Smooth muscle cell (in vitro differentiated cells): ENCODE data around the gene ATP5PB. TPM values are rescaled to one million over a fixed set of nuclear protein-coding genes. Genes with fewer than 3 reads are reported as not detected.

Source experiments
- DNase-seq: peaks from one replicate; lab custom pipeline; 2025; ENCODE audit not compliant: unreplicated experiment; lab: John Stamatoyannopoulos, UW
- H2AFZ ChIP-seq: fragments of 200-600 bp; sonication (generic); 2 replicates; pipeline ENCODE4 v1.6.0; 2016; ENCODE audit warnings: antibody characterized with exemption, low read depth, mild to moderate bottlenecking
- H3F3A ChIP-seq: fragments of 200-600 bp; sonication (generic); 2 replicates; pipeline ENCODE4 v1.6.0; 2017; ENCODE audit warnings: antibody characterized with exemption, low read depth
- H3K27ac ChIP-seq: fragments of 200-600 bp; sonication (generic); 2 replicates; pipeline ENCODE4 v1.5.1; 2016; ENCODE audit warnings: low read depth, mild to moderate bottlenecking
- H3K27me3 ChIP-seq: fragments of 200-600 bp; sonication (generic); 2 replicates; pipeline ENCODE4 v1.6.1; 2016; ENCODE audit warnings: low read depth, mild to moderate bottlenecking
- H3K36me3 ChIP-seq: fragments of 200-600 bp; sonication (generic); 2 replicates; pipeline ENCODE4 v1.5.1; 2016; ENCODE audit warnings: low read depth
- H3K4me1 ChIP-seq: fragments of 200-600 bp; sonication (generic); 2 replicates; pipeline ENCODE4 v1.5.1; 2016; ENCODE audit warnings: low read depth
- H3K4me2 ChIP-seq: fragments of 200-600 bp; sonication (generic); 2 replicates; pipeline ENCODE4 v1.6.0; 2016; ENCODE audit warnings: mild to moderate bottlenecking
- H3K4me3 ChIP-seq: fragments of 200-600 bp; sonication (generic); 2 replicates; pipeline ENCODE4 v1.5.1; 2016; ENCODE audit warnings: mild to moderate bottlenecking
- H3K79me2 ChIP-seq: fragments of 200-600 bp; sonication (generic); 2 replicates; pipeline ENCODE4 v1.6.0; 2016; ENCODE audit warnings: low read depth, mild to moderate bottlenecking
- H3K9ac ChIP-seq: fragments of 200-600 bp; sonication (generic); 2 replicates; pipeline ENCODE4 v1.6.0; 2016; ENCODE audit warnings: low read depth
- H3K9me3 ChIP-seq: fragments of 200-600 bp; sonication (generic); replicated peaks from 2 replicates; pipeline ENCODE4 v1.5.1; 2016; ENCODE audit warnings: low read depth
- H4K20me1 ChIP-seq: fragments of 200-600 bp; sonication (generic); 2 replicates; pipeline ENCODE4 v1.6.0; 2016; ENCODE audit warnings: low read depth
- WGBS: methylation state at CpG from one replicate; pipeline ENCODE4 v1.1.7; 2016; ENCODE audit warnings: low lambda C conversion rate; 5-methylcytosine and 5-hydroxymethylcytosine counted together
- polyA plus RNA-seq: library from polyadenylated mRNA; unstranded; fragments of >200 nt; fragmentation: Nextera tagmentation; extraction: Ambion mirVana; gene quantifications from 2 replicates; pipeline ENCODE4 v1.2.1, GENCODE V29; 2016
- total RNA-seq: library from RNA; depleted of rRNA; stranded (reverse); fragments of >200 nt; gene quantifications from 2 replicates; pipeline ENCODE4 v1.2.3, GENCODE V29; 2014
- TF ChIP-seq, protein P1 (sequence below): fragments of 200-600 bp; sonication (generic); IDR thresholded peaks from 2 replicates; pipeline ENCODE4 v1.5.1; 2017; ENCODE audit warnings: borderline replicate concordance, mild to moderate bottlenecking, antibody characterized with exemption; ENCODE audit not compliant: insufficient read depth, poor library complexity, severe bottlenecking

Gene ATP5PB
- total and polyA plus RNA-seq, 2 experiments from 2014 or later = 272 to 289 TPM

DNA sequence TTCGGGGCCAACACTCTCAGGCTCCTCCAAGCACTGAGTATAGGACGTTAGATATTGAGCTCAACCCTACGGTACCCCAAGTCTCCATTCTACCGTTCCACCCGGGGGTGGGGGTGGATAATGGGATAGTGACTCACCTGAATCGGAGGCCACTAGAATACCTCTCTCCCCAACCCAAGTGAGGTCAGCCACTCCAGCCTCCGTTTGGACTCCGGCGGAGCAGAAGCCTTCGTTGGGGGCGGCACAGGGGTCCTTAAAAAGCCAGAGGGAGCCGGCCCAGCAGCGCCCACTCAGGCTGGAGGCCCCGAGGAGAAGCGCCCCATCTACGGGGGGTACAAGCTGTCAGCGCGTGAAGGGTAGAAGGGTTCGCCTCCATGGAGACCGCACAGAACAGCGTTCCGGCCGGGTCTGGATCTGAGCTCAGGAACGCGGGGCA, 764 bp upstream of the ATP5PB start:
- Histone ChIP-seq H3F3A (peaks cover 4% of the 10 kb centered on the region), H4K20me1 (peaks cover 4% of the 10 kb centered on the region), H3K4me3 (peak overlapping the region; percentile 71), H3K27ac (peak overlapping the region; percentile 67), H3K9me3 (no peaks in the 10 kb centered on the region), H2AFZ (peak overlapping the region; percentile 81), H3K4me1 (peaks cover 35% of the 10 kb centered on the region), H3K79me2 (peaks cover 50% of the 10 kb centered on the region), H3K4me2 (peak overlapping the region; percentile 98), H3K9ac (peak overlapping the region; percentile 93), H3K27me3 (no peaks in the 10 kb centered on the region), H3K36me3 (no peaks in the 10 kb centered on the region)
- WGBS = under 1% methylated on average over 16 of the region's 25 CpGs
- TF ChIP-seq, protein P1, sequence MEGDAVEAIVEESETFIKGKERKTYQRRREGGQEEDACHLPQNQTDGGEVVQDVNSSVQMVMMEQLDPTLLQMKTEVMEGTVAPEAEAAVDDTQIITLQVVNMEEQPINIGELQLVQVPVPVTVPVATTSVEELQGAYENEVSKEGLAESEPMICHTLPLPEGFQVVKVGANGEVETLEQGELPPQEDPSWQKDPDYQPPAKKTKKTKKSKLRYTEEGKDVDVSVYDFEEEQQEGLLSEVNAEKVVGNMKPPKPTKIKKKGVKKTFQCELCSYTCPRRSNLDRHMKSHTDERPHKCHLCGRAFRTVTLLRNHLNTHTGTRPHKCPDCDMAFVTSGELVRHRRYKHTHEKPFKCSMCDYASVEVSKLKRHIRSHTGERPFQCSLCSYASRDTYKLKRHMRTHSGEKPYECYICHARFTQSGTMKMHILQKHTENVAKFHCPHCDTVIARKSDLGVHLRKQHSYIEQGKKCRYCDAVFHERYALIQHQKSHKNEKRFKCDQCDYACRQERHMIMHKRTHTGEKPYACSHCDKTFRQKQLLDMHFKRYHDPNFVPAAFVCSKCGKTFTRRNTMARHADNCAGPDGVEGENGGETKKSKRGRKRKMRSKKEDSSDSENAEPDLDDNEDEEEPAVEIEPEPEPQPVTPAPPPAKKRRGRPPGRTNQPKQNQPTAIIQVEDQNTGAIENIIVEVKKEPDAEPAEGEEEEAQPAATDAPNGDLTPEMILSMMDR = no peak
- no peak for DNase-seq

DNA sequence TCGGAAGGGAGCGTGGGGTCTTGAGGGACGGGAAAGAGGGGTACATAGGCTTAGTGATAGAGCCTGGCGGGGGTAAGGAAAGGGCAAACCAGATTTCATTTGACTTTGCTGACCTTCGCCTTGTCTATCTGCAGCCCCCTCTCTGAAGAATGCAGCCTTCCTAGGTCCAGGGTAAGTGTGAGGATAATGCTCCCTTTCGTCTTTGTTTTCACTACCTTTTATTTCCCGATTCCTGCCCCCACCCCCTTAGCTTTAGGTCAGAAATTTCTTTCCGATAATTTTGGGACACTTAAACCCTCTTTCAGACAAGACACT, 396 bp downstream of the ATP5PB start:
- Histone ChIP-seq H4K20me1 (peaks cover 16% of the 10 kb centered on the region), H2AFZ (peak overlapping the region; percentile 86), H3K9ac (peak overlapping the region; percentile 97), H3K4me2 (peak overlapping the region; percentile 99), H3K9me3 (no peaks in the 10 kb centered on the region), H3K27me3 (no peaks in the 10 kb centered on the region), H3F3A (peaks cover 4% of the 10 kb centered on the region), H3K27ac (peak overlapping the region; percentile 84), H3K79me2 (peaks cover 56% of the 10 kb centered on the region), H3K4me1 (peaks cover 35% of the 10 kb centered on the region), H3K4me3 (peak overlapping the region; percentile 71), H3K36me3 (no peaks in the 10 kb centered on the region)
- WGBS = 3% methylated on average over 8 of the region's 8 CpGs
- TF ChIP-seq, protein P1 = no peak
- no peak for DNase-seq

DNA sequence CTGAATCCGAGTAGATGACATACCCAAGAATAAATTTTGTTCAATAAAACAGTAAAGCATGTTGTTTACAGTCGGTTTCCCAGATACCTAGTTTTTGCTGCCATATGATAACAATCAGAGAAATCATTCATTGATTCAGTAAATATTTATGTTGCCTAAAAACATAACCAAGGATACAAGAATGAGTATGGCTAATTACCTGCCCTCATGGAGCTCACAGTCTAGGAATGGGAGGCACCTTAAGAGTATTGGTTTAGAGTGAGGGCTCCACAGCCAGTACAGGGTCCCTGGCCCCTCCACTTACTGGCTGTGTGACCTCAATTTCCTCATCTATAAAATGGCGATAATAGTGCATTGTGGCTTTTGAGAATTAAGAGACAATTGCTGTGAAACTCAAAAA, 921 bp downstream of the ATP5PB start:
- WGBS = 64% methylated on average over 3 of the region's 3 CpGs
- no peaks in the 10 kb centered on the region for H3K9me3 ChIP-seq
- TF ChIP-seq, protein P1 = no peak
- H3K9ac ChIP-seq = peak overlapping the region; percentile 97
- no peaks in the 10 kb centered on the region for H3K27me3 ChIP-seq
- DNase-seq = no peak
- H3K4me3 ChIP-seq = peak overlapping the region; percentile 71
- H2AFZ ChIP-seq = peak overlapping the region; percentile 86
- H3K79me2 ChIP-seq = peaks cover 57% of the 10 kb centered on the region
- peaks cover 4% of the 10 kb centered on the region for H3F3A ChIP-seq
- H3K4me2 ChIP-seq = peak overlapping the region; percentile 99
- H4K20me1 ChIP-seq = peaks cover 21% of the 10 kb centered on the region
- peaks cover 35% of the 10 kb centered on the region for H3K4me1 ChIP-seq
- peak overlapping the region; percentile 84 for H3K27ac ChIP-seq
- no peaks in the 10 kb centered on the region for H3K36me3 ChIP-seq

DNA sequence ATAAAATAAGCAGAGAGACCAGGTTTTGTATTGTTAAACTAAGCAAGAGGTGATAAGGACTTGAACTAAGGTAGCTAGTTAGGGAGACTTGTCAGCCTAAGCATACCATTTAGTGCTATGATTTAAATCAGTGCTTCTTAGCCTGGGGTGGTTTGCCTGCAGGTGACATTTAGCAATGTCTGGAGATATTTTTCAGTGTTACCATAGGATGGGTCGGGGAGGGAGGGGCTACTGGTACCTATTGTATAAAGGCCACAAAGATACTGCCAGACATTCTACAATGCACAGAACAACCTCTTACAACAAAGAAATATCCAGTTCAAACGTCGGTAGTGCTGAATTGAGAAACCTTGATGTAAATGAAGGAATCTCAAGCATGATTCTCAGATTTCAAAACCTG, 3.3 kb downstream of the ATP5PB start:
- Histone ChIP-seq H2AFZ (no peak overlapping the region), H4K20me1 (peaks cover 30% of the 10 kb centered on the region), H3K27me3 (no peaks in the 10 kb centered on the region), H3K9me3 (no peaks in the 10 kb centered on the region), H3K79me2 (peaks cover 60% of the 10 kb centered on the region), H3K9ac (no peak overlapping the region), H3K36me3 (no peaks in the 10 kb centered on the region), H3K4me3 (no peak overlapping the region), H3F3A (peaks cover 3% of the 10 kb centered on the region), H3K27ac (no peak overlapping the region), H3K4me1 (peaks cover 21% of the 10 kb centered on the region), H3K4me2 (no peak overlapping the region)
- DNase-seq = no peak
- WGBS = 85% methylated on average over 3 of the region's 3 CpGs
- TF ChIP-seq, protein P1 = no peak
